IMR-90 (cell line): ENCODE results near the gene KCNK6. TPM values are rescaled to one million over a fixed set of nuclear protein-coding genes. Genes with fewer than 3 reads are reported as not detected.

Experiments
- ATAC-seq: fragments of 200-7000 bp; cut with Tn5 transposase; 2 replicates; pipeline ENCODE4 v1.9.1; 2020; ENCODE audit warnings: low read depth, mild to moderate bottlenecking, moderate library complexity
- BruUV-seq: library from RNA; stranded (reverse); fragments of 400-500 nt; replicated peaks from 2 replicates; lab custom pipeline; 2021; lab: Mats Ljungman, UMichigan
- CTCF ChIA-PET: fragments of 300-600 bp; formaldehyde crosslinking; extraction: SDS; loops from one replicate; lab custom pipeline; 2021; ENCODE audit warnings: antibody characterized with exemption; lab: Yijun Ruan, JAX
- POLR2A ChIA-PET: fragments of 300-600 bp; sonication (Branson Sonifier 250); formaldehyde crosslinking; loops from one replicate; lab custom pipeline; 2022; ENCODE audit warnings: antibody characterized with exemption; ENCODE audit not compliant: unreplicated experiment; lab: Charles Lee
- DNase-seq: peaks from one replicate; pipeline ENCODE4 v3.0.0; 2013
- H2AFZ ChIP-seq: replicated peaks from 2 replicates; pipeline ENCODE3; 2013; ENCODE audit warnings: low read length, mild to moderate bottlenecking; ENCODE audit not compliant: poor library complexity
- H2AK5ac ChIP-seq: 2 replicates; pipeline ENCODE4 v1.6.1; 2013; ENCODE audit warnings: low read depth, low read length, inconsistent platforms
- H2AK9ac ChIP-seq: replicated peaks from 2 replicates; pipeline ENCODE3; 2013; ENCODE audit warnings: mild to moderate bottlenecking, low read depth, low read length, moderate library complexity; ENCODE audit not compliant: poor library complexity
- H2BK120ac ChIP-seq: 2 replicates; pipeline ENCODE4 v1.6.1; 2013; ENCODE audit warnings: low read depth, low read length, inconsistent platforms
- H2BK15ac ChIP-seq: 3 replicates; pipeline ENCODE4 v1.6.1; 2013; ENCODE audit warnings: low read depth, low read length, inconsistent platforms
- H2BK20ac ChIP-seq: 2 replicates; pipeline ENCODE4 v1.6.1; 2013; ENCODE audit warnings: low read depth, mild to moderate bottlenecking, inconsistent platforms, low read length, moderate library complexity
- H2BK5ac ChIP-seq: 2 replicates; pipeline ENCODE4 v1.6.1; 2013; ENCODE audit warnings: mild to moderate bottlenecking, low read depth, low read length, inconsistent platforms; ENCODE audit not compliant: poor library complexity, severe bottlenecking
- H3K14ac ChIP-seq: replicated peaks from 2 replicates; pipeline ENCODE4 v1.6.1; 2013; ENCODE audit warnings: low read depth, low read length, inconsistent platforms
- H3K18ac ChIP-seq: 2 replicates; pipeline ENCODE4 v1.6.1; 2013; ENCODE audit warnings: low read depth, low read length, control low read depth
- H3K23ac ChIP-seq: 2 replicates; pipeline ENCODE4 v1.6.1; 2013; ENCODE audit warnings: low read depth, low read length, inconsistent platforms
- H3K27ac ChIP-seq: 2 replicates; pipeline ENCODE4 v1.5.1; 2013; ENCODE audit warnings: mild to moderate bottlenecking, control low read depth, low read length; ENCODE audit not compliant: insufficient read depth
- H3K27me3 ChIP-seq: 2 replicates; pipeline ENCODE4 v1.6.1; 2013; ENCODE audit warnings: low read length; ENCODE audit not compliant: control insufficient read depth, insufficient read depth
- H3K36me3 ChIP-seq: 2 replicates; pipeline ENCODE4 v1.6.1; 2013; ENCODE audit warnings: low read length, mixed read lengths; ENCODE audit not compliant: control insufficient read depth, insufficient read depth
- H3K4ac ChIP-seq: 2 replicates; pipeline ENCODE4 v1.6.1; 2013; ENCODE audit warnings: low read depth, low read length, inconsistent platforms
- H3K4me1 ChIP-seq: 2 replicates; pipeline ENCODE4 v1.6.1; 2013; ENCODE audit warnings: low read length, mixed read lengths; ENCODE audit not compliant: control insufficient read depth, insufficient read depth
- H3K4me2 ChIP-seq: 2 replicates; pipeline ENCODE4 v1.6.1; 2013; ENCODE audit warnings: low read depth, mild to moderate bottlenecking, control low read depth, low read length, moderate library complexity
- H3K4me3 ChIP-seq: 2 replicates; pipeline ENCODE4 v1.5.1; 2013; ENCODE audit warnings: low read depth, mild to moderate bottlenecking, control low read depth, low read length, moderate library complexity; ENCODE audit not compliant: insufficient read depth
- H3K56ac ChIP-seq: 2 replicates; pipeline ENCODE4 v1.6.1; 2013; ENCODE audit warnings: low read length, inconsistent platforms; ENCODE audit not compliant: insufficient read depth; ENCODE audit errors: extremely low read depth
- H3K79me1 ChIP-seq, 2 experiments: 2 replicates each; pipeline ENCODE4 v1.6.1; 2013; ENCODE audit warnings: low read length in 2 of 2, inconsistent platforms in 1 of 2, low read depth in 1 of 2
- H3K9ac ChIP-seq: 2 replicates; pipeline ENCODE4 v1.6.1; 2013; ENCODE audit warnings: low read depth, low read length, control low read depth
- H3K9me1 ChIP-seq: 2 replicates; pipeline ENCODE4 v1.6.1; 2013; ENCODE audit warnings: low read length, inconsistent platforms; ENCODE audit not compliant: insufficient read depth
- H3K9me3 ChIP-seq: 2 replicates; pipeline ENCODE4 v1.6.1; 2013; ENCODE audit warnings: low read length; ENCODE audit not compliant: control insufficient read depth, insufficient read depth
- H4K20me1 ChIP-seq: 2 replicates; pipeline ENCODE4 v1.6.1; 2013; ENCODE audit warnings: low read length, inconsistent platforms; ENCODE audit not compliant: insufficient read depth
- H4K5ac ChIP-seq: 2 replicates; pipeline ENCODE4 v1.6.1; 2013; ENCODE audit warnings: mild to moderate bottlenecking, low read depth, low read length, control low read depth
- H4K8ac ChIP-seq, 2 experiments: 2 replicates each; pipeline ENCODE4 v1.6.1; 2013; ENCODE audit warnings: low read depth in 2 of 2, low read length in 2 of 2, control low read depth in 1 of 2, inconsistent platforms in 1 of 2
- H4K91ac ChIP-seq: 2 replicates; pipeline ENCODE4 v1.6.1; 2013; ENCODE audit warnings: low read depth, low read length, inconsistent platforms; ENCODE audit not compliant: insufficient read depth
- BHLHE40 ChIP-seq: fragments of 150-350 bp; IDR thresholded peaks from 2 replicates; pipeline ENCODE4 v1.6.1; 2016; ENCODE audit warnings: mild to moderate bottlenecking, low read depth, low read length
- CEBPB ChIP-seq: IDR thresholded peaks from 2 replicates; pipeline ENCODE4 v1.6.1; 2012; ENCODE audit warnings: low read depth, low read length, improper control_type of control experiment
- CTCF ChIP-seq: conservative IDR thresholded peaks from 2 replicates; pipeline ENCODE4 v1.5.1; 2012; ENCODE audit warnings: mild to moderate bottlenecking, low read depth, low read length, improper control_type of control experiment
- ELK1 ChIP-seq: fragments of 150-350 bp; IDR thresholded peaks from 2 replicates; pipeline ENCODE4 v1.6.1; 2016; ENCODE audit warnings: low read depth, mild to moderate bottlenecking, low read length, moderate library complexity, borderline replicate concordance
- FOS ChIP-seq: fragments of 150-350 bp; IDR thresholded peaks from 2 replicates; pipeline ENCODE4 v1.6.1; 2016; ENCODE audit warnings: low read depth, low read length
- MAZ ChIP-seq: IDR thresholded peaks from 2 replicates; pipeline ENCODE4 v1.6.1; 2012; ENCODE audit warnings: low read depth, mild to moderate bottlenecking, low read length, improper control_type of control experiment, moderate library complexity, borderline replicate concordance
- MXI1 ChIP-seq: IDR thresholded peaks from 2 replicates; pipeline ENCODE4 v1.6.1; 2012; ENCODE audit warnings: low read depth, mild to moderate bottlenecking, low read length, moderate library complexity, borderline replicate concordance
- NFE2L2 ChIP-seq: fragments of 150-350 bp; IDR thresholded peaks from 2 replicates; pipeline ENCODE4 v1.6.1; 2016; ENCODE audit warnings: low read depth, mild to moderate bottlenecking, low read length
- RAD21 ChIP-seq: IDR thresholded peaks from 2 replicates; pipeline ENCODE4 v1.6.1; 2012; ENCODE audit warnings: low read length, improper control_type of control experiment
- RCOR1 ChIP-seq: IDR thresholded peaks from 2 replicates; pipeline ENCODE4 v1.6.1; 2012; ENCODE audit warnings: mild to moderate bottlenecking, low read length, improper control_type of control experiment; ENCODE audit not compliant: insufficient replicate concordance
- RFX5 ChIP-seq: IDR thresholded peaks from 2 replicates; pipeline ENCODE4 v1.8.0; 2012; ENCODE audit warnings: low read depth, mild to moderate bottlenecking, low read length, moderate library complexity
- SMC3 ChIP-seq: fragments of 150-350 bp; IDR thresholded peaks from 2 replicates; pipeline ENCODE4 v1.6.1; 2016; ENCODE audit warnings: low read depth, mild to moderate bottlenecking, antibody characterized with exemption, low read length, moderate library complexity
- WGBS, 2 experiments: methylation state at CpG; one replicate each; pipeline versions ENCODE4 v1.1.5 to v1.1.7; 2013; ENCODE audit warnings: missing lambda C conversion rate in 2 of 2; ENCODE audit not compliant: insufficient read length in 1 of 2; ENCODE audit errors: extremely low coverage in 2 of 2; 5-methylcytosine and 5-hydroxymethylcytosine counted together
- dilution Hi-C: fragments of 300-500 bp; cut with HindIII; formaldehyde crosslinking; loops from one replicate; pipeline ENCODE4 v1.14.3; 2018; ENCODE audit warnings: low sequenced_read_pairs; ENCODE audit not compliant: unreplicated experiment
- in situ Hi-C: fragments of 300-500 bp; cut with MboI; formaldehyde crosslinking; loops from 3 replicates; pipeline ENCODE4 v1.14.3; 2019; ENCODE audit warnings: low sequenced_read_pairs, inconsistent platforms, mixed read lengths
- intact Hi-C: fragments of 100-400 bp; cut with micrococcal nuclease; formaldehyde crosslinking; loops from 2 replicates; pipeline ENCODE4 v1.10.0; 2022
- polyA plus RNA-seq, 3 experiments: library from polyadenylated mRNA; depleted of rRNA; stranded (reverse); fragments of >200 nt; gene quantifications; 2 replicates each; pipeline ENCODE4 v1.2.3, GENCODE V29; 2012; ENCODE audit warnings: low replicate concordance in 1 of 3
- total RNA-seq: library from RNA; depleted of rRNA; stranded (reverse); fragments of >200 nt; gene quantifications from 2 replicates; pipeline ENCODE4 v1.2.3, GENCODE V29; 2012

The KCNK6 gene
- total and polyA plus RNA-seq, 2 of the 4 experiments (the other 2 are of a cell fraction): 2.7 to 4.5 TPM

GRCh38 chr19:38381138-38381537 is 61.5 kb downstream of the KCNK6 start:
- no peak overlapping the region for H3K4me3 ChIP-seq
- H3K18ac ChIP-seq: no peak overlapping the region
- H4K91ac ChIP-seq: no peak overlapping the region
- CTCF ChIA-PET: no interaction called here
- H3K23ac ChIP-seq: no peak overlapping the region
- no peak overlapping the region for H2BK15ac ChIP-seq
- intact Hi-C loops (no loop called here), in situ Hi-C loops (no loop called here), dilution Hi-C loops (no loop called here)
- DNase-seq: no peak
- H3K56ac ChIP-seq: no peak overlapping the region
- no peak overlapping the region for H3K14ac ChIP-seq
- no peak overlapping the region for H2AK9ac ChIP-seq
- BruUV-seq: no TSS peak
- H4K20me1 ChIP-seq: peaks cover 46% of the 10 kb centered on the region
- H3K79me1 ChIP-seq: peaks cover 20 to 75% of the 10 kb centered on the region in 2 experiments; a peak in 3 of 4 replicates
- POLR2A ChIA-PET: no interaction called here
- no peak overlapping the region for H2AK5ac ChIP-seq
- no peak overlapping the region for H2BK120ac ChIP-seq
- peaks cover 11% of the 10 kb centered on the region for H3K4me1 ChIP-seq
- peaks cover 61% of the 10 kb centered on the region for H3K36me3 ChIP-seq
- peaks cover 18% of the 10 kb centered on the region for H3K9me1 ChIP-seq
- H3K4me2 ChIP-seq: no peak overlapping the region
- H3K9ac ChIP-seq: no peak overlapping the region
- no peak overlapping the region for H2AFZ ChIP-seq
- H3K27me3 ChIP-seq: no peaks in the 10 kb centered on the region
- no peak overlapping the region for H2BK5ac ChIP-seq
- no peak overlapping the region for H4K8ac ChIP-seq
- no peak overlapping the region for H2BK20ac ChIP-seq
- H3K9me3 ChIP-seq: no peaks in the 10 kb centered on the region
- H3K27ac ChIP-seq: no peak overlapping the region
- H3K4ac ChIP-seq: no peak overlapping the region
- 100% methylated on average over 1 of the region's 9 CpGs; no CpG with 5 or more reads in 1 of the 2 experiments for WGBS, 2 experiments
- H4K5ac ChIP-seq: no peak overlapping the region
- TF ChIP-seq SMC3: no peak
- TF ChIP-seq FOS: no peak
- no peak for TF ChIP-seq MAZ
- no peak for TF ChIP-seq CEBPB
- no peak for TF ChIP-seq RCOR1
- TF ChIP-seq NFE2L2: no peak
- TF ChIP-seq RAD21: no peak
- no peak for TF ChIP-seq BHLHE40
- no peak for TF ChIP-seq CTCF
- TF ChIP-seq RFX5: no peak
- TF ChIP-seq ELK1: no peak
- no peak for TF ChIP-seq MXI1
- no peak for ATAC-seq
